Neural crest cell (in vitro differentiated cells): Measurements from ENCODE around the gene SGSH. TPM values are rescaled to one million over a fixed set of nuclear protein-coding genes. Genes with fewer than 3 reads are reported as not detected.
A peak's percentile ranks its signal among the peaks of the same experiment; 100 is the strongest.

Experiments used
- DNase-seq: peaks from one replicate; pipeline ENCODE4 v3.0.0; 2021; ENCODE audit warnings: low read depth, mixed read lengths, low spot score
- H3K27ac Mint-ChIP-seq: one replicate; pipeline ENCODE4 v1.8.0; 2021; ENCODE audit warnings: mild to moderate bottlenecking, mixed read lengths; ENCODE audit not compliant: unreplicated experiment
- H3K27me3 Mint-ChIP-seq: 2 replicates; pipeline ENCODE4 v1.8.0; 2021; ENCODE audit warnings: low read depth, mild to moderate bottlenecking, mixed read lengths
- H3K36me3 Mint-ChIP-seq: 2 replicates; pipeline ENCODE4 v1.8.0; 2021; ENCODE audit warnings: low read depth, mild to moderate bottlenecking, mixed read lengths
- H3K4me1 Mint-ChIP-seq: 2 replicates; pipeline ENCODE4 v1.8.0; 2021; ENCODE audit warnings: mixed read lengths
- H3K4me3 Mint-ChIP-seq: one replicate; pipeline ENCODE4 v1.8.0; 2021; ENCODE audit warnings: mild to moderate bottlenecking, mixed read lengths
- H3K9me3 Mint-ChIP-seq: 2 replicates; pipeline ENCODE4 v1.8.0; 2021; ENCODE audit warnings: mixed read lengths
- total RNA-seq: library from RNA; stranded (reverse); gene quantifications from 2 replicates; pipeline ENCODE4 v1.2.1, GENCODE V29; 2021
- TF ChIP-seq, protein P1 (sequence below): fragments of 200-600 bp; sonication (generic); conservative IDR thresholded peaks from 2 replicates; pipeline ENCODE4 v1.5.0; 2021; ENCODE audit warnings: antibody characterized with exemption, mild to moderate bottlenecking

SGSH gene
- total RNA-seq, 1 donor from 2014 or later = 32.8 TPM

DNA sequence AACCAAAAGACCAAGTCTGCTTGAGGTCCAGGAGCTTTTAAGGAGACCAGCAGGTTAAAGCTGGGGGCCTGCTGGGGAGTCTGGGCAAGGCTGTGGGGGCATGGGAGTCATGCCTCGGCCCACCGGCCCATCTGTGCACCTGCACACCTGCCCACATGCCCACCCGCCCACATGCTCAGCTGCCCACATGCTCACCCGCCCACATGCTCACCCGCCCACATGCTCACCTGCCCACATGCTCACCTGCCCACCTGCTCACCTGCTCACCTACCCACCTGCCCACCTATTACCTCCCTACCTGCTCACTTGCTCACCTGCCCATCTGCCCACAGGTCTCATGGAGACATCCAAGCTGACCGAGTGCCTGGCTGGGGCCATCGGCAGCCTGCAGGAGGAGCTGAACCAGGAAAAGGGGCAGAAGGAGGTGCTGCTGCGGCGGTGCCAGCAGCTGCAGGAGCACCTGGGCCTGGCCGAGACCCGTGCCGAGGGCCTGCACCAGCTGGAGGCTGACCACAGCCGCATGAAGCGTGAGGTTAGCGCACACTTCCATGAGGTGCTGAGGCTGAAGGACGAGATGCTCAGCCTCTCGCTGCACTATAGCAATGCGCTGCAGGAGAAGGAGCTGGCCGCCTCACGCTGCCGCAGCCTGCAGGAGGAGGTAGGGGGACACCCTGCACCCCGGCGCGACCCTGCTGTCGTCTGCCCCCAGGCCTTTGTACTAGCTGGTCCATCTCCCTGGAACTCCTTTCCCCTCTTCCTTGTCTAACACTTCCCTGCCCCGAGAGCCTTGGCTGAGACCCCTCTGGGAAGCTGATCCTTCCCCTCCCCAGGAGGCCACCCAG, 36.3 kb downstream of the SGSH start:
- Mint-ChIP-seq H3K27me3 (no peaks in the 10 kb centered on the region), H3K27ac (peak overlapping the region; percentile 96), H3K36me3 (no peaks in the 10 kb centered on the region), H3K9me3 (no peaks in the 10 kb centered on the region), H3K4me1 (peaks cover 14% of the 10 kb centered on the region), H3K4me3 (no peak overlapping the region)
- no peak for DNase-seq
- TF ChIP-seq, protein P1, sequence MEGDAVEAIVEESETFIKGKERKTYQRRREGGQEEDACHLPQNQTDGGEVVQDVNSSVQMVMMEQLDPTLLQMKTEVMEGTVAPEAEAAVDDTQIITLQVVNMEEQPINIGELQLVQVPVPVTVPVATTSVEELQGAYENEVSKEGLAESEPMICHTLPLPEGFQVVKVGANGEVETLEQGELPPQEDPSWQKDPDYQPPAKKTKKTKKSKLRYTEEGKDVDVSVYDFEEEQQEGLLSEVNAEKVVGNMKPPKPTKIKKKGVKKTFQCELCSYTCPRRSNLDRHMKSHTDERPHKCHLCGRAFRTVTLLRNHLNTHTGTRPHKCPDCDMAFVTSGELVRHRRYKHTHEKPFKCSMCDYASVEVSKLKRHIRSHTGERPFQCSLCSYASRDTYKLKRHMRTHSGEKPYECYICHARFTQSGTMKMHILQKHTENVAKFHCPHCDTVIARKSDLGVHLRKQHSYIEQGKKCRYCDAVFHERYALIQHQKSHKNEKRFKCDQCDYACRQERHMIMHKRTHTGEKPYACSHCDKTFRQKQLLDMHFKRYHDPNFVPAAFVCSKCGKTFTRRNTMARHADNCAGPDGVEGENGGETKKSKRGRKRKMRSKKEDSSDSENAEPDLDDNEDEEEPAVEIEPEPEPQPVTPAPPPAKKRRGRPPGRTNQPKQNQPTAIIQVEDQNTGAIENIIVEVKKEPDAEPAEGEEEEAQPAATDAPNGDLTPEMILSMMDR = no peak

DNA sequence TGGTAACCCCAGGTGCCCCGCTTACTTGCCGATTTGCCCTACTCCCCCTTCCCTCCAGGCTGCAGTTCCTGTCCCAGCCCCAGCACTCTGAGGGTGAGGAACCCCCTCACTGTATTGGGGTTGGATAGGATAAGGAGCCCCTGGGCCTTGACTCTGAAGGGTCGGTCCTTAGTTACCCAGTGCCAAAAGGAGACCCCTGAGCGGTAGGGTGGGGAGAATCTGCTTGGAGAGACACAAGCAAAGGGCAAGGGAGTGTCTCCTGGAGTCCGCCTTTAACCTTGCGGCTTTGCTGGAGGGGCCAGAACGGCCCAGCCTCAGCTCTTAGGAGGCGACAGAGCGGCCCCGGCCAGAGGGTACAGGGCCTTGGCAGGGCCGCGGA, 37.3 kb downstream of the SGSH start:
- no peak overlapping the region for H3K27ac Mint-ChIP-seq
- no peak for DNase-seq
- peaks cover 14% of the 10 kb centered on the region for H3K4me1 Mint-ChIP-seq
- no peaks in the 10 kb centered on the region for H3K27me3 Mint-ChIP-seq
- H3K9me3 Mint-ChIP-seq = no peaks in the 10 kb centered on the region
- no peak overlapping the region for H3K4me3 Mint-ChIP-seq
- no peaks in the 10 kb centered on the region for H3K36me3 Mint-ChIP-seq
- TF ChIP-seq, protein P1 = no peak

DNA sequence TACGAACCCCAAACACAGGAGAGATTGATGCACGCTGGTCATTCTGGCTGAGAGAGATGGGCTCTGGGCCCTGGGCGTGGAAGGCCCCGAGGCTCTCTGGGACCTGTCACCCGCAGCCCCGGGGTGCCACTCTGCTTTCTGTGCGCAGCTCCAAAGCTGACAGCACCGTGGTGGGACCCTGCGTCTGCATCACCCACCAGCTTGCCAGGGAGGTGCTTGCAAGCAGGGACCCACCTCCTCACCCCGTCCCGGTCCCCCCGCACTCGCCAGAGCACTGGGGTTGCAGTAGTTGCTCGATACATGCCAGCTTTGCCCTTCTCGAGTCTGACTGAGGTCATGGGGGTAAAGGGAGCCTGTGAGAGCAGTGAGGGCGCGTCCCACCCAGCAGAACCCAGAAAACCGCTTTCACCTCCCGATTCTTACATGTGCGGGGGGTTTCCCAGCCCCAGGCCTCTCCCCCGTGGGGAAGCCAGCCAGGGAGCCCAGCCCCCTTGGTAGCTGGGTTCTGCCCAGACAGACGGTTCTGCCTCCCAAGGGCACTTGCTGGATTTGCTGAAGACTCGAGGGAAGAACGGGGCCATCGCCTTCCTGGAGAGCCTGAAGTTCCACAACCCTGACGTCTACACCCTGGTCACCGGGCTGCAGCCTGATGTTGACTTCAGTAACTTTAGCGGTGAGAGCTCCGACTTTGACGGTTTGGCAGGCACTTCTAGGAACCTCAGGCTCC, 37.9 kb downstream of the SGSH start:
- no peaks in the 10 kb centered on the region for H3K27me3 Mint-ChIP-seq
- H3K4me1 Mint-ChIP-seq = peaks cover 14% of the 10 kb centered on the region
- DNase-seq = no peak
- TF ChIP-seq, protein P1 = no peak
- H3K36me3 Mint-ChIP-seq = no peaks in the 10 kb centered on the region
- no peak overlapping the region for H3K4me3 Mint-ChIP-seq
- H3K27ac Mint-ChIP-seq = no peak overlapping the region
- no peaks in the 10 kb centered on the region for H3K9me3 Mint-ChIP-seq

DNA sequence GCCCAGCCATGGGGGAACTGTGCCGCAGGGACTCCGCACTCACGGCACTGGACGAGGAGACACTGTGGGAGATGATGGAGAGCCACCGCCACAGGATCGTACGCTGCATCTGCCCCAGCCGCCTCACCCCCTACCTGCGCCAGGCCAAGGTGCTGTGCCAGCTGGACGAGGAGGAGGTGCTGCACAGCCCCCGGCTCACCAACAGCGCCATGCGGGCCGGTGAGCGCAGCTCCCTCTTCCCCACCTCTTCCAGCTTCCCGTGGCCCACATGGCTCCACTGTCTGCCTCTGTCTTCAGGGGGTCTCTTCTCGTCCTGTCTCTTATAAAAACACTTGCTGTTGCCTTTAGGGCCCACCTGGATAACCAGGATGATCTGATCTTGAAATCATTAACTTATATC, 38.7 kb downstream of the SGSH start:
- TF ChIP-seq, protein P1 = no peak
- H3K27ac Mint-ChIP-seq = no peak overlapping the region
- H3K36me3 Mint-ChIP-seq = no peaks in the 10 kb centered on the region
- no peak for DNase-seq
- H3K4me3 Mint-ChIP-seq = no peak overlapping the region
- H3K27me3 Mint-ChIP-seq = no peaks in the 10 kb centered on the region
- H3K9me3 Mint-ChIP-seq = no peaks in the 10 kb centered on the region
- H3K4me1 Mint-ChIP-seq = peaks cover 14% of the 10 kb centered on the region

DNA sequence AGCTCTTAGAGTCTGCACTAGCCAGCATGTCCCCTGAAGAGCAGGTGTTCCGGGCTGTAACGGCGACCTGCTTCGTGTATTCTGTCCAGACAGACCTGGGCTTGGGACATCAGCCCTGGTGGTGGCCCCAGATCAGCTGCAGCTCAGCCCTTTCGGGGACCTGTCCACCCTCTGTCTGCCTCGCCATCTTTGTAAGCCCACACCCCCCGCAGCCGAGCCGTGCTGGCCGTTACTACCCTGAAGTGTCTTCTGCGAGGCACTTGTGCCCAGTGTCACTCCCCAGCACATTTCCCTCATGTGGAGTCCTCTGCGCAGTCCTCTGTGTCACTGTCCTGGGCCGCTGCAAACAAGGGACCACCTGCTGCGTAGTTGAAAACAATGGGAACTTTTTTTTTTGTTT, 39.9 kb downstream of the SGSH start:
- Mint-ChIP-seq H3K4me1 (peaks cover 8% of the 10 kb centered on the region), H3K4me3 (no peak overlapping the region), H3K27ac (no peak overlapping the region), H3K36me3 (no peaks in the 10 kb centered on the region), H3K9me3 (no peaks in the 10 kb centered on the region), H3K27me3 (no peaks in the 10 kb centered on the region)
- no peak for DNase-seq
- TF ChIP-seq, protein P1 = no peak
